Neuronal stem cell (in vitro differentiated cells): ENCODE results near the gene COQ10A.
A peak's percentile ranks its signal among the peaks of the same experiment; 100 is the strongest.

Experiments
- DNase-seq: peaks from one replicate; pipeline ENCODE4 v3.0.0-alpha.2; 2013; ENCODE audit warnings: low spot score
- H2AFZ ChIP-seq: one replicate; pipeline ENCODE4 v1.6.1; 2013; ENCODE audit warnings: mild to moderate bottlenecking, low read length, inconsistent platforms
- H2AK5ac ChIP-seq: 2 replicates; pipeline ENCODE4 v1.6.1; 2013; ENCODE audit warnings: low read depth, mild to moderate bottlenecking, inconsistent platforms, low read length, moderate library complexity, mixed read lengths
- H2BK120ac ChIP-seq: 2 replicates; pipeline ENCODE4 v1.6.1; 2013; ENCODE audit warnings: low read depth, mild to moderate bottlenecking, inconsistent platforms, low read length, moderate library complexity, mixed read lengths
- H2BK12ac ChIP-seq: one replicate; pipeline ENCODE4 v1.6.1; 2013; ENCODE audit warnings: low read length, inconsistent platforms
- H2BK15ac ChIP-seq: 2 replicates; pipeline ENCODE4 v1.6.1; 2013; ENCODE audit warnings: mild to moderate bottlenecking, low read length, inconsistent platforms, mixed read lengths
- H2BK5ac ChIP-seq: one replicate; pipeline ENCODE4 v1.6.1; 2013; ENCODE audit warnings: inconsistent platforms, mild to moderate bottlenecking, low read length, moderate library complexity
- H3K14ac ChIP-seq: one replicate; pipeline ENCODE4 v1.6.1; 2013; ENCODE audit warnings: low read length, inconsistent platforms
- H3K18ac ChIP-seq: 2 replicates; pipeline ENCODE4 v1.6.1; 2013; ENCODE audit warnings: low read length, inconsistent platforms
- H3K23ac ChIP-seq: 2 replicates; pipeline ENCODE4 v1.6.1; 2013; ENCODE audit warnings: low read depth, mild to moderate bottlenecking, mixed read lengths, low read length, inconsistent platforms; ENCODE audit not compliant: poor library complexity
- H3K27ac ChIP-seq: replicated peaks from 3 replicates; pipeline ENCODE4 v1.5.1; 2013; ENCODE audit warnings: low read length, inconsistent platforms
- H3K27me3 ChIP-seq, 3 experiments: 2 replicates each; pipeline ENCODE4 v1.6.1; 2013; ENCODE audit warnings: low read length in 3 of 3, mild to moderate bottlenecking in 2 of 3, inconsistent platforms in 1 of 3, low read depth in 1 of 3, mixed read lengths in 1 of 3, moderate library complexity in 1 of 3; ENCODE audit not compliant: control insufficient read depth in 3 of 3, insufficient read depth in 3 of 3
- H3K36me3 ChIP-seq, 2 donors: replicated peaks in 1 of 2; 2 replicates each; pipeline ENCODE4 v1.6.1; 2013; ENCODE audit warnings: low read length in 2 of 2; ENCODE audit not compliant: control insufficient read depth in 2 of 2, insufficient read depth in 2 of 2
- H3K4ac ChIP-seq: 2 replicates; pipeline ENCODE4 v1.6.1; 2013; ENCODE audit warnings: inconsistent platforms, mild to moderate bottlenecking, low read length, moderate library complexity
- H3K4me1 ChIP-seq, 2 donors: 1 replicate in 1 of 2; 2 replicates in 1 of 2; pipeline ENCODE4 v1.6.1; 2013; ENCODE audit warnings: low read length in 2 of 2, low read depth in 1 of 2; ENCODE audit not compliant: control insufficient read depth in 2 of 2, insufficient read depth in 1 of 2
- H3K4me2 ChIP-seq: one replicate; pipeline ENCODE4 v1.6.1; 2013; ENCODE audit warnings: mild to moderate bottlenecking, low read length, inconsistent platforms; ENCODE audit not compliant: insufficient read depth, poor library complexity, severe bottlenecking
- H3K4me3 ChIP-seq, 2 donors: 2 replicates each; pipeline ENCODE4 v1.5.1; 2013; ENCODE audit warnings: low read length in 2 of 2, mild to moderate bottlenecking in 2 of 2, inconsistent platforms in 1 of 2, moderate library complexity in 1 of 2
- H3K79me1 ChIP-seq: one replicate; pipeline ENCODE4 v1.6.1; 2013; ENCODE audit warnings: low read depth, mild to moderate bottlenecking, inconsistent platforms, low read length, moderate library complexity
- H3K9ac ChIP-seq: one replicate; pipeline ENCODE4 v1.6.1; 2013; ENCODE audit warnings: mild to moderate bottlenecking, low read depth, low read length, inconsistent platforms; ENCODE audit not compliant: poor library complexity
- H3K9me3 ChIP-seq, 2 donors: replicated peaks in 1 of 2; 2 replicates each; pipeline versions ENCODE3 to v1.6.1; 2013; ENCODE audit warnings: low read length in 2 of 2, mild to moderate bottlenecking in 2 of 2, inconsistent platforms in 1 of 2, low read depth in 1 of 2, mixed read lengths in 1 of 2, moderate library complexity in 1 of 2; ENCODE audit not compliant: control insufficient read depth in 2 of 2, insufficient read depth in 1 of 2
- H4K8ac ChIP-seq: one replicate; pipeline ENCODE4 v1.6.1; 2013; ENCODE audit warnings: low read depth, mild to moderate bottlenecking, inconsistent platforms, low read length, moderate library complexity
- H4K91ac ChIP-seq: one replicate; pipeline ENCODE4 v1.6.1; 2013; ENCODE audit warnings: low read length, low read depth, mild to moderate bottlenecking, inconsistent platforms; ENCODE audit not compliant: poor library complexity
- WGBS, 2 donors: extraction: QIAGEN DNeasy Blood & Tissue Kit; methylation state at CpG; one replicate each; pipeline ENCODE4 v1.1.7; 2013; ENCODE audit warnings: missing lambda C conversion rate in 2 of 2, mixed read lengths in 1 of 2; ENCODE audit not compliant: insufficient read length in 2 of 2, insufficient replicate concordance in 1 of 2; ENCODE audit errors: extremely low coverage in 2 of 2; 5-methylcytosine and 5-hydroxymethylcytosine counted together

COQ10A gene

GRCh38 chr12:56253091-56253490 lies 13.7 kb upstream of the COQ10A start:
- whole genome bisulfite sequencing, 2 donors, result no CpG with 5 or more reads among the region's 11 CpGs

GRCh38 chr12:56255671-56256070 lies 11.1 kb upstream of the COQ10A start:
- Histone ChIP-seq H4K8ac (no peak overlapping the region), H3K18ac (no peak overlapping the region), H2BK120ac (no peak overlapping the region), H3K9ac (peak overlapping the region; percentile 79), H3K27ac (no peak overlapping the region), H3K9me3 (no peaks in the 10 kb centered on the region), H2BK15ac (no peak overlapping the region), H2BK12ac (no peak overlapping the region), H3K79me1 (peaks cover 10% of the 10 kb centered on the region), H3K23ac (peak overlapping the region; percentile 67), H4K91ac (no peak overlapping the region), H3K27me3 (no peaks in the 10 kb centered on the region), H2AFZ (no peak overlapping the region), H3K36me3 (peaks cover 44 to 64% of the 10 kb centered on the region in 2 donors), H3K4me3 (no peak overlapping the region), H2AK5ac (no peak overlapping the region), H3K14ac (no peak overlapping the region), H3K4me1 (peaks cover 8 to 12% of the 10 kb centered on the region in 2 donors), H3K4ac (no peak overlapping the region), H2BK5ac (no peak overlapping the region), H3K4me2 (no peak overlapping the region)
- WGBS, 2 donors, result no CpG with 5 or more reads among the region's 7 CpGs
- DNase-seq, result no peak

More at GRCh38 chr12:56253091-56253490, 13.7 kb upstream of the COQ10A start:
- no peaks in the 10 kb centered on the region for H3K27me3 ChIP-seq
- peaks cover 10% of the 10 kb centered on the region for H3K79me1 ChIP-seq
- no peak overlapping the region for H4K8ac ChIP-seq
- H3K14ac ChIP-seq, result no peak overlapping the region
- no peak overlapping the region for H3K9ac ChIP-seq
- no peak overlapping the region for H3K4me3 ChIP-seq
- no peak overlapping the region for H3K27ac ChIP-seq
- no peak overlapping the region for H3K4me2 ChIP-seq
- no peak overlapping the region for H2BK12ac ChIP-seq
- H3K4me1 ChIP-seq, result peaks cover 8% of the 10 kb centered on the region in 2 donors
- peaks cover 57 to 90% of the 10 kb centered on the region in 2 donors for H3K36me3 ChIP-seq
- no peaks in the 10 kb centered on the region for H3K9me3 ChIP-seq
- H3K23ac ChIP-seq, result no peak overlapping the region
- H3K4ac ChIP-seq, result no peak overlapping the region
- no peak for DNase-seq
- H3K18ac ChIP-seq, result no peak overlapping the region
- H2BK5ac ChIP-seq, result no peak overlapping the region
- no peak overlapping the region for H2AK5ac ChIP-seq
- H4K91ac ChIP-seq, result no peak overlapping the region
- H2AFZ ChIP-seq, result no peak overlapping the region
- H2BK120ac ChIP-seq, result no peak overlapping the region
- H2BK15ac ChIP-seq, result no peak overlapping the region

DNA sequence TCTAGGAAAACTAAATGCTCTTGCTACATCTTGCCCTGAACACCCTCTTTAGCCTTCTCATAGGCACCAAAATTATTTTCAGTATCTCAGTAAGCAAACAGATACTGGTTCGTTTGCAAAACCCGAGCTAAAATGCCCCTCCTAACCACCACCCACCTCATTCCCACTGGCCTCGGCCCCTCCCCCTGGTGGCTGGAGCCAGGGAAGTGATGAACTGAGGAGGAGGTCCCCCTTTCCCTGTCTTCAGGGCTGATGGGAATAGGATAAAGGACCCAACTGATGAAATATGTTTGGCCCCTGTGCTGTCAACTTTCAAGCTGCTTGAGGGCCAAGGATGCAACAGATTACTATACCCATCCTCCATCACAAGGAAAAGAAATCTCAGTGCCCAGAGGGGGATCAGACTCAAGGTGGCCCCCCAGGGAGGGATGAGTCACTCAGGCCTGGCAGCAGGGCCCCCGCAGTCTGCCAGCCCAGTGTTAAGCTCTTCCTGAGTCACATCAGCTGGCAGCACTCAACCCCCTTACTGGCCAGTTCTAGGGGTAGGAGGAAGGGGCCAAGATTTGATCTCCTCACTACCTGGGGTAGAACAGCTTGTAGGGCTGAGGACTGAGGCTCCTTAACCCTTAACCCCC lies 10.3 kb upstream of the COQ10A start:
- no peak overlapping the region for H3K23ac ChIP-seq
- no peak overlapping the region for H4K91ac ChIP-seq
- no peak overlapping the region for H2AK5ac ChIP-seq
- no peak overlapping the region for H4K8ac ChIP-seq
- no peaks in the 10 kb centered on the region for H3K9me3 ChIP-seq
- no peak overlapping the region for H2AFZ ChIP-seq
- H3K27me3 ChIP-seq, result no peaks in the 10 kb centered on the region
- no peak overlapping the region for H3K4ac ChIP-seq
- peaks cover 8 to 12% of the 10 kb centered on the region in 2 donors for H3K4me1 ChIP-seq
- no peak overlapping the region for H3K27ac ChIP-seq
- DNase-seq, result no peak
- no peak overlapping the region for H2BK12ac ChIP-seq
- no peak overlapping the region for H3K14ac ChIP-seq
- H3K9ac ChIP-seq, result no peak overlapping the region
- peaks cover 10% of the 10 kb centered on the region for H3K79me1 ChIP-seq
- no peak overlapping the region for H2BK5ac ChIP-seq
- H3K18ac ChIP-seq, result no peak overlapping the region
- no peak overlapping the region for H2BK120ac ChIP-seq
- peaks cover 44 to 57% of the 10 kb centered on the region in 2 donors for H3K36me3 ChIP-seq
- WGBS, 2 donors, result no CpG with 5 or more reads among the region's 4 CpGs
- H3K4me3 ChIP-seq, result peak overlapping the region in 1 of 2 donors; percentile 78
- no peak overlapping the region for H2BK15ac ChIP-seq
- H3K4me2 ChIP-seq, result no peak overlapping the region

DNA sequence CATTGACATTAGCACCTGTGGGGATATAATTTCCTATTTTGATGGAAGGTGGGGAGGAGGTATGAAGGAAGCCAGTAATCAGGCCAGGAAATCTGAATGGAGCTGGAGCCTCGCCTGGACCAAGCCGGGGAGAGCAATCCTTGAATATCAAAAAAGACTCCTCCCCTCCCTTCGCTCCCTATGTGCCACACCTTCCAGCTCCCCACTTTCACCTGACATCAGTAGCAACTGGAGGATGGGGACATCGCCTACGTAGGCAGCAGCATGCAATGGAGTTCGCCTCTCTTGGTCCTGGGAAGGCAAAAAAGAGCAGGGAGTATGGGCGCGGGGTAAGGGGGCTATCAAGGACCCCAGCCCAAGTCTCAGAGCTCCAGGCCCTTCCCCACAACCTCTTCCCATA lies 9.7 kb upstream of the COQ10A start:
- Histone ChIP-seq H2BK15ac (no peak overlapping the region), H3K4me2 (peak overlapping the region; percentile 61), H3K4ac (no peak overlapping the region), H3K4me1 (peaks cover 8 to 12% of the 10 kb centered on the region in 2 donors), H3K4me3 (peak overlapping the region; percentile 78 to 89), H3K79me1 (peaks cover 10% of the 10 kb centered on the region), H3K9ac (peak overlapping the region; percentile 82), H2AK5ac (no peak overlapping the region), H2AFZ (peak overlapping the region; percentile 99), H3K23ac (no peak overlapping the region), H3K36me3 (peaks cover 39 to 51% of the 10 kb centered on the region in 2 donors), H2BK5ac (no peak overlapping the region), H3K27me3 (no peaks in the 10 kb centered on the region), H2BK12ac (no peak overlapping the region), H3K18ac (no peak overlapping the region), H4K8ac (no peak overlapping the region), H2BK120ac (no peak overlapping the region), H3K14ac (no peak overlapping the region), H3K27ac (no peak overlapping the region), H4K91ac (no peak overlapping the region), H3K9me3 (no peaks in the 10 kb centered on the region)
- no CpG with 5 or more reads among the region's 8 CpGs for WGBS, 2 donors
- no peak for DNase-seq
